Activated CD4-positive, alpha-beta T cell treated with anti-CD3 and anti-CD28 coated beads for 36 hours (primary cell): ENCODE measurements around the gene SLC10A7. TPM values are rescaled to one million over a fixed set of nuclear protein-coding genes. Genes with fewer than 3 reads are reported as not detected.

ENCODE experiments used
- ATAC-seq: fragments of 200-7000 bp; cut with Tn5 transposase; one replicate; pipeline ENCODE4 v1.10.0; 2021; ENCODE audit warnings: mild to moderate bottlenecking, moderate library complexity
- CTCF ChIA-PET: fragments of 350-600 bp; sonication (Branson Sonifier 250); formaldehyde crosslinking; loops from one replicate; lab custom pipeline; 2021; ENCODE audit warnings: antibody characterized with exemption; lab: Charles Lee
- POLR2A ChIA-PET: fragments of 350-600 bp; sonication (Branson Sonifier 250); formaldehyde crosslinking; loops from one replicate; lab custom pipeline; 2021; ENCODE audit warnings: antibody characterized with exemption, inconsistent platforms; lab: Charles Lee
- DNase-seq: peaks from one replicate; pipeline ENCODE4 v3.0.0-alpha.2; 2020
- H3K27ac Mint-ChIP-seq: one replicate; pipeline ENCODE4 v1.8.0; 2021; ENCODE audit warnings: mixed read lengths
- H3K27me3 Mint-ChIP-seq: one replicate; pipeline ENCODE4 v1.8.0; 2021; ENCODE audit warnings: mixed read lengths
- H3K36me3 Mint-ChIP-seq: one replicate; pipeline ENCODE4 v1.8.0; 2021; ENCODE audit warnings: low read depth, mixed read lengths
- H3K4me1 Mint-ChIP-seq: one replicate; pipeline ENCODE4 v1.8.0; 2021; ENCODE audit warnings: mixed read lengths
- H3K4me3 Mint-ChIP-seq: one replicate; pipeline ENCODE4 v1.8.0; 2021; ENCODE audit warnings: mild to moderate bottlenecking, moderate library complexity, mixed read lengths
- H3K9me3 Mint-ChIP-seq: one replicate; pipeline ENCODE4 v1.8.0; 2021; ENCODE audit warnings: low read depth, mixed read lengths
- intact Hi-C, 2 experiments: fragments of 100-400 bp; cut with DNase I in 1 of 2; cut with micrococcal nuclease in 1 of 2; formaldehyde crosslinking; loops; one replicate each; pipeline versions ENCODE4 v1.14.2 to v1.15.1; 2022 to 2024; cut with DNase I, micrococcal nuclease
- total RNA-seq, 2 experiments: library from RNA; stranded (reverse); gene quantifications; one replicate each; pipeline ENCODE4 v1.2.3, GENCODE V29; 2021

SLC10A7 gene
- total RNA-seq, 2 experiments from 2014 or later = 16.5 to 19.2 TPM

DNA sequence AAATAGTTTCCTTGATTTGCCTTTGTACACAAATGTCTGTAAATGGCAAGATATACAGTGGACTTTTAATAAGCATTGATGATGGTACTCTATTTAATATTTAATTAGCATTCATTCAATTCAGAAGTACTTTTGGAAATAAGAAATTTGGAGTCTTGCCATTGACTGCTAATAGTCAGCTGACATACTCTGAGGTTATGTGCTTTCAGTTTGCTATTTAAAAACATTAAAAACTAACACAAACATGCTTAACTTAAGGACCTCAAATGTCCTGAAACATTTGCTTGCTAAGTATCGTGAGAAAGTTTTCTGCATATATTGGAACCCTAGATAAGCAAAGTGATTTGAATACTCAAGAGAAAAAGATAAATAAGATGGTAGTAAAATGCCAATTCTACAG, 242.8 kb downstream of the SLC10A7 start:
- ChIA-PET CTCF (no interaction called here), POLR2A (no interaction called here)
- Mint-ChIP-seq H3K4me3 (no peak overlapping the region), H3K36me3 (no peaks in the 10 kb centered on the region), H3K27ac (no peak overlapping the region), H3K27me3 (no peaks in the 10 kb centered on the region), H3K4me1 (no peaks in the 10 kb centered on the region), H3K9me3 (no peaks in the 10 kb centered on the region)
- DNase-seq (no peak), ATAC-seq (no peak)
- intact Hi-C loops = no loop called here

DNA sequence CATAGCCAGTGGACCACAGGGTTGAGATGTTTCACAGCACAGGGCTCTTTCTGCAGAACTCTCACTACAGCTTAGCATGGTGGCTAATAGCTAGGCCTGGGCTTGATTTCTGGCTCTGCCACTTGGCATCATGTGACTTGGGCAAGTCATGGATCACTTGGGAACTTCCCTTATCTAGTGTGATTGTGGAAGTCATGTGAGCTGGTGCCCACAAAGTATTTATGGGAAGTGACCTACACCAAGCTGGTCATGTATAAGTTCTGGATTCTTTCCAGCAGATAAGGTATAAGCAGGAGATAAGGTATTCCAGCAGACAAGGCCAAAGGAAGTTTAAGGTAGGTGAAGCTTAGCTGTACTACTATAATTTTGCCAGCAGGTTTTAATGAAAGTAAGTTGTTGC, 246.4 kb downstream of the SLC10A7 start:
- H3K9me3 Mint-ChIP-seq = no peaks in the 10 kb centered on the region
- H3K27me3 Mint-ChIP-seq = no peaks in the 10 kb centered on the region
- H3K4me1 Mint-ChIP-seq = peaks cover 3% of the 10 kb centered on the region
- DNase-seq = no peak
- ChIA-PET POLR2A (interaction anchor here (0.7 kb wide), 1 partner anchor 15 kb away, joined by 4 read pairs; no protein-coding TSS in a partner anchor), CTCF (interaction anchor here (0.7 to 1.4 kb wide), 2 partner anchors 16 to 623 kb away, joined by 5 to 7 read pairs; no protein-coding TSS in a partner anchor)
- intact Hi-C loops = no loop called here
- ATAC-seq = no peak
- H3K36me3 Mint-ChIP-seq = no peaks in the 10 kb centered on the region
- H3K4me3 Mint-ChIP-seq = no peak overlapping the region
- H3K27ac Mint-ChIP-seq = no peak overlapping the region

GRCh38 chr4:146274774-146275173, 247.0 kb downstream of the SLC10A7 start:
- CTCF ChIA-PET = interaction anchor here (0.7 to 1.4 kb wide), 4 partner anchors 14 to 624 kb away, joined by 3 to 7 read pairs (median 4); no protein-coding TSS in a partner anchor
- Mint-ChIP-seq H3K27me3 (no peaks in the 10 kb centered on the region), H3K9me3 (no peaks in the 10 kb centered on the region), H3K4me1 (peaks cover 3% of the 10 kb centered on the region), H3K4me3 (no peak overlapping the region), H3K36me3 (no peaks in the 10 kb centered on the region), H3K27ac (no peak overlapping the region)
- intact Hi-C loops = no loop called here
- DNase-seq (no peak), ATAC-seq (peak; percentile 42)
- POLR2A ChIA-PET = interaction anchor here (0.7 kb wide), 1 partner anchor 15 kb away, joined by 4 read pairs; no protein-coding TSS in a partner anchor

- ChIA-PET POLR2A (no interaction called here), CTCF (no interaction called here)
- peak; percentile 72 for ATAC-seq
- peak; percentile 5 for DNase-seq
- Mint-ChIP-seq H3K4me3 (no peak overlapping the region), H3K9me3 (no peaks in the 10 kb centered on the region), H3K27me3 (no peaks in the 10 kb centered on the region), H3K4me1 (peaks cover 3% of the 10 kb centered on the region), H3K36me3 (peaks cover 3% of the 10 kb centered on the region), H3K27ac (no peak overlapping the region)
- intact Hi-C loops = no loop called here
These were observed 248.4 kb downstream of the SLC10A7 start for GRCh38 chr4:146273204-146273901.

- POLR2A ChIA-PET = no interaction called here
- ATAC-seq (no peak), DNase-seq (no peak)
- intact Hi-C loops = no loop called here
- CTCF ChIA-PET = no interaction called here
- H3K36me3 Mint-ChIP-seq = peaks cover 3% of the 10 kb centered on the region
- H3K4me1 Mint-ChIP-seq = peaks cover 3% of the 10 kb centered on the region
- no peaks in the 10 kb centered on the region for H3K9me3 Mint-ChIP-seq
- no peak overlapping the region for H3K4me3 Mint-ChIP-seq
- no peaks in the 10 kb centered on the region for H3K27me3 Mint-ChIP-seq
- H3K27ac Mint-ChIP-seq = no peak overlapping the region
These were observed 250.3 kb downstream of the SLC10A7 start for GRCh38 chr4:146271466-146271865.

DNA sequence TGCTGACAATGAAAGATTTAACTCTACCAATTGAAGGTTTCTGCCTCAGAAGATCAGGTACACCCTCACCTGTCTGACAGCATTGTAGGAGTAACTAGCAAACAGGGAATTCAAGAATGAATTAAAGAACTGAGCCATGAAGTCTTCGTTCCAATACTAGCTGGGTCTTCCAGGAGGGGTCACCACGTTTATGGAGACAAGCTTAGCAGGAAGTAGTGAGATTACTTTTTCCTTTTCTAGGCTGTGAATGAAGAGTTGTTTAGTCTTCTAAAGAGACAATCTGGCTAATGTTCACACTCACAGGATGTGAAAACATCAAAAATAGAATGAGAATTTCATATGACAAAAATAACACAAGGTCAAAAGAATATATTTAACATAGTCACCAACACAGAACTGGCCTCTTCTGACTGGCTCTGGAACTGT, 252.5 kb downstream of the SLC10A7 start:
- ChIA-PET CTCF (interaction anchor here (0.6 to 0.9 kb wide), 2 partner anchors 22 to 62 kb away, joined by 3 to 4 read pairs; no protein-coding TSS in a partner anchor), POLR2A (no interaction called here)
- no peaks in the 10 kb centered on the region for H3K9me3 Mint-ChIP-seq
- H3K27me3 Mint-ChIP-seq = no peaks in the 10 kb centered on the region
- peaks cover 3% of the 10 kb centered on the region for H3K4me1 Mint-ChIP-seq
- DNase-seq (no peak), ATAC-seq (no peak)
- H3K27ac Mint-ChIP-seq = no peak overlapping the region
- H3K36me3 Mint-ChIP-seq = peaks cover 9% of the 10 kb centered on the region
- intact Hi-C loops = no loop called here
- no peak overlapping the region for H3K4me3 Mint-ChIP-seq

DNA sequence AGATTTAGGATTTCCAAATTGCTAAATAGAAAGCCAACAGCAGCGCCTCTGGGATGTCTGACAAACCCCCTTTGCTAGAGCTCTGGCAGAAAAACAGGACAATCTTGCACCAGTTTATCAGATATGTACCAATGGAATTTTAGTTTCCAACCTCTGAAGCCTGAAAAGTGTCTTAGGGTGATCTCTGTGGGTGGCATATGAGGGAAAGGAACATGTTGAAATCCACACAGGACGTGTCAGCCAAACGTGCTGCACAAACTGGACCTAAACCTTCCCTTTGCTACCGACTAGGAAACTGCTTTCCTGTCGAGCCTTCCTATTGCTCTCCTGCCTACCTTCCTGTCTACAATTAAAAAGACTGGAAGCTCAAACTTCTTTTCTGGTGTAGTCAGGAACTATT, 253.9 kb downstream of the SLC10A7 start:
- peaks cover 9% of the 10 kb centered on the region for H3K36me3 Mint-ChIP-seq

DNA sequence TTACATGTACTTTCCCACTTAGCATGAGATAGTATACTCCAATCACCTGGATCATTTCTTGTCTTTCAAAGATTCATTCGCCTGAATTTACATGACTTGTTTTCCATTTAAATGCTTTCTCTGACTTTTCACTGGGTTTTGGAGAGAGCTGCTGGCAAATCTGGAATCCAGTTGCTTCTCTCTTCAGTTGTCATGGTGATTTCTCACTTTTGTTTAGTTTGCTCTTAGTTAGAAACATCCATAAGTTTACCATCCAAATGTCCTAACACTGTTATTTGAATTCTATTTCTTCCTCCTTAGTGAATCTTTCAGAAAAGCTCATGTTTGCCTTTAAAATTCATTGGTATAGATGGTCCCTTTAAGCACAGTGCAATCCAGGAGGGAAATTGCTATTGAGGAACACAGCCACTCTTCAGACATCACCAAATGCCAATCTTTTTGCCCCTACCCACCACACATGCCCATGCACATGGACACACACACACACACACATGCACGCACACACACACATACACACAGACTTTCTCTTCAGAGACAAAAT, 255.7 kb downstream of the SLC10A7 start:
- Mint-ChIP-seq H3K4me1 (no peaks in the 10 kb centered on the region), H3K27ac (no peak overlapping the region), H3K36me3 (peaks cover 9% of the 10 kb centered on the region), H3K4me3 (no peak overlapping the region), H3K27me3 (no peaks in the 10 kb centered on the region), H3K9me3 (no peaks in the 10 kb centered on the region)
- intact Hi-C loops = no loop called here
- POLR2A ChIA-PET = no interaction called here
- CTCF ChIA-PET = interaction anchor here (1.1 kb wide), 1 partner anchor 14 kb away, joined by 5 read pairs; no protein-coding TSS in a partner anchor
- no peak for ATAC-seq
- DNase-seq = no peak

More for the DNA sequence above, 253.9 kb downstream of the SLC10A7 start:
- H3K9me3 Mint-ChIP-seq = no peaks in the 10 kb centered on the region
- CTCF ChIA-PET = no interaction called here
- no peaks in the 10 kb centered on the region for H3K27me3 Mint-ChIP-seq
- H3K4me1 Mint-ChIP-seq = no peaks in the 10 kb centered on the region
- POLR2A ChIA-PET = no interaction called here
- intact Hi-C loops = no loop called here
- no peak overlapping the region for H3K4me3 Mint-ChIP-seq
- no peak overlapping the region for H3K27ac Mint-ChIP-seq
- no peak for ATAC-seq
- DNase-seq = no peak

DNA sequence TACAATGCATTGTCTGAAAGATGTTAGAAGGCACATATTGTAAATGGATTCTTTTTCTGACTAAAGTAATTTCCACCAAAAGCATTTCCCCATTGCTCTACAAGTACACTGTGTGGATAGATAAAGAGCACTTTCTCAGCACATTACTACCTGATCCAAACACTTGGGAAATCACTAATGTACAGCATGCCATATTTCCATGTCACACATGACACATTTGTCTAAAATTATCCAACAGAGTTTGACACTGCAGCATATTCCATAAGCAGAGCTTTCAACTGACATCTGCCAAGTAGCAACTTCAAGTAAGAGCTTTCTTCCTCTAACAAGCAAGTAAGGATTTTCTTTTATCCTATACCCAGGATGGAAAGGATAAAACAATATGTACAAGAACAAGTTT, 257.9 kb downstream of the SLC10A7 start:
- Mint-ChIP-seq H3K4me3 (no peak overlapping the region), H3K36me3 (peaks cover 5% of the 10 kb centered on the region), H3K27me3 (no peaks in the 10 kb centered on the region), H3K9me3 (no peaks in the 10 kb centered on the region), H3K27ac (no peak overlapping the region), H3K4me1 (no peaks in the 10 kb centered on the region)
- DNase-seq = no peak
- intact Hi-C loops = no loop called here
- ChIA-PET CTCF (interaction anchor here (0.7 to 1.2 kb wide), 2 partner anchors 14 to 22 kb away, joined by 3 read pairs; no protein-coding TSS in a partner anchor), POLR2A (no interaction called here)
- ATAC-seq = no peak

GRCh38 chr4:146261041-146261440, 260.7 kb downstream of the SLC10A7 start:
- ATAC-seq (no peak), DNase-seq (no peak)
- intact Hi-C loops = no loop called here
- CTCF ChIA-PET = interaction anchor here (0.6 to 1.4 kb wide), 2 partner anchors 10 to 14 kb away, joined by 3 to 5 read pairs; no protein-coding TSS in a partner anchor
- H3K27me3 Mint-ChIP-seq = no peaks in the 10 kb centered on the region
- H3K4me3 Mint-ChIP-seq = no peak overlapping the region
- POLR2A ChIA-PET = no interaction called here
- no peaks in the 10 kb centered on the region for H3K4me1 Mint-ChIP-seq
- no peak overlapping the region for H3K27ac Mint-ChIP-seq
- no peaks in the 10 kb centered on the region for H3K9me3 Mint-ChIP-seq
- H3K36me3 Mint-ChIP-seq = peaks cover 3% of the 10 kb centered on the region

- no peak overlapping the region for H3K27ac Mint-ChIP-seq
- no peak overlapping the region for H3K4me3 Mint-ChIP-seq
- DNase-seq = no peak
- intact Hi-C loops = no loop called here
- no peaks in the 10 kb centered on the region for H3K4me1 Mint-ChIP-seq
- H3K9me3 Mint-ChIP-seq = no peaks in the 10 kb centered on the region
- ChIA-PET POLR2A (interaction anchor here (0.5 kb wide), 1 partner anchor 14 kb away, joined by 4 read pairs; no protein-coding TSS in a partner anchor), CTCF (interaction anchor here (0.6 to 2.0 kb wide), 6 partner anchors 9 to 1607 kb away, joined by 3 to 7 read pairs (median 4); no protein-coding TSS in a partner anchor)
- H3K36me3 Mint-ChIP-seq = peaks cover 3% of the 10 kb centered on the region
- ATAC-seq = no peak
- H3K27me3 Mint-ChIP-seq = no peaks in the 10 kb centered on the region
These were observed 261.2 kb downstream of the SLC10A7 start for GRCh38 chr4:146260521-146260920.
